ENCODE data around the gene NLGN1.
A peak's percentile ranks its signal among the peaks of the same experiment; 100 is the strongest.

NLGN1 gene

GRCh38 chr3:173983343-173983742 lies 585.8 kb downstream of the NLGN1 start:
- DNase-seq (ENCODE audit: low read depth in 2 of 2) = peak; percentile 45 to 51

GRCh38 chr3:173986861-173987410 lies 589.4 kb downstream of the NLGN1 start:
- no peak for DNase-seq (ENCODE audit: low read depth in 2 of 2)

- no peak for DNase-seq (ENCODE audit: low read depth in 2 of 2)
Observed at GRCh38 chr3:173988909-173989308, 591.4 kb downstream of the NLGN1 start.

GRCh38 chr3:173992416-173992815 lies 594.9 kb downstream of the NLGN1 start:
- DNase-seq (ENCODE audit: low read depth in 2 of 2) = no peak

DNA sequence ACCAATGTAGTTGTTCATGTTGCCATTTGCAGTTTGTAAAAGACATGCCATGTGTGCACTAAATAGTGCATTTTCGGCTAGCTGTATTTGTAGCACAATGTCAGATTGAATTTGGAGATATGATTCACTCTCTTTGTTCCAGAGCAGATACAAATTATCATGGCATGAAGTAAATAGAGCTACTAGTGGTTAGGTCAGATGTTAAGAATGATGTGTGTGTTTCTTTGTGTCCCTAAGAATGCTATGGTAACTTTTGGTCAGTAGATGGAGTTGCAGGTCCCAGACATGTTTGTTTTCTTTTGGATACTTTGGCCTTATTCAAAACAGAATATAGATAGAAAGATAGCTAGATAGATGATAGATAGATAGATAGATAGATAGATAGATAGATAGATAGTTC lies 595.8 kb downstream of the NLGN1 start:
- peak in 1 of 2 experiments; percentile 13 for DNase-seq (ENCODE audit: low read depth in 2 of 2)

GRCh38 chr3:174000675-174001074 lies 603.1 kb downstream of the NLGN1 start:
- DNase-seq (ENCODE audit: low read depth in 2 of 2) = no peak

- DNase-seq (ENCODE audit: low read depth in 2 of 2) = no peak
Observed at GRCh38 chr3:174002543-174002942, 605.0 kb downstream of the NLGN1 start.

- DNase-seq (ENCODE audit: low read depth in 2 of 2) = no peak
Observed at GRCh38 chr3:174010907-174011306, 613.4 kb downstream of the NLGN1 start.

DNA sequence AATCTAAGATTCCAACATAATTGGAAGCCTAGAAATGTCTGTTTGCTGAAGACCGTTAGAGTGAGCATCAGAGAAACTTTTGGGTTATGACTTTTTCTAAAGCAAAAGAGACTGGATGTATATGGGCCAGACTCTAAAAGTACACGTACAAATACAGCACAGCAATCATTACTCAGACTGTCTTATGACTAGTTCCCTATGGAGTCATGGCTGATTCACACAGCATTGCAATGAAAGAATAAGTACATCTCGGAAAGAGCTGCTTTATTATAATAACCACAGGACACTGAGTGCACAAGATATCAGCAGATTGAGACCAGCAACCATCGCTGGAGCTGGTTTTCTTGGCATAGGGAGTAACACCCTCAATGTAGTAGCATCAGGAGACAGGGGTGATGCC lies 618.6 kb downstream of the NLGN1 start:
- DNase-seq (ENCODE audit: low read depth in 2 of 2) = peak; percentile 24 to 36

DNA sequence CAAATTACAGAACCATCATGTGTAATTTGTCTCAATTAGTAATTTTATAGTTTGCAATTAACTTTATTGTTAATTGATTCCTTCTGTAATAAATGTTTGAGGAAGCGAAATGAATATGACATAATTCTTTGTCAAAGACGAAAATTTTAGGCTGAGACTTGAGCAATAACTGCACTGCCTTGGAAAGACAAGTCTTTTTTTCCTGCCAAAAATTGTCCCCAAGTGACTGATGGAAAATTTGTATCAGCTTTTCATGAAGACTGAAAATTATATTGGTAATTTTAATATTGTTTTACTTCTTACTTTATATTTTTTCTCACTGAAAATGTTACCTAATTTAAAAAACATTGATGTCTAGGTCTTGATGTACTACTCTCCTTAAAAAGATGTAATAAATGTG lies 622.6 kb downstream of the NLGN1 start:
- no peak for DNase-seq (ENCODE audit: low read depth in 2 of 2)

GRCh38 chr3:174023421-174023820 lies 625.9 kb downstream of the NLGN1 start:
- no peak for DNase-seq (ENCODE audit: low read depth in 2 of 2)

GRCh38 chr3:174028673-174029072 lies 631.1 kb downstream of the NLGN1 start:
- no peak for DNase-seq (ENCODE audit: low read depth in 2 of 2)

DNA sequence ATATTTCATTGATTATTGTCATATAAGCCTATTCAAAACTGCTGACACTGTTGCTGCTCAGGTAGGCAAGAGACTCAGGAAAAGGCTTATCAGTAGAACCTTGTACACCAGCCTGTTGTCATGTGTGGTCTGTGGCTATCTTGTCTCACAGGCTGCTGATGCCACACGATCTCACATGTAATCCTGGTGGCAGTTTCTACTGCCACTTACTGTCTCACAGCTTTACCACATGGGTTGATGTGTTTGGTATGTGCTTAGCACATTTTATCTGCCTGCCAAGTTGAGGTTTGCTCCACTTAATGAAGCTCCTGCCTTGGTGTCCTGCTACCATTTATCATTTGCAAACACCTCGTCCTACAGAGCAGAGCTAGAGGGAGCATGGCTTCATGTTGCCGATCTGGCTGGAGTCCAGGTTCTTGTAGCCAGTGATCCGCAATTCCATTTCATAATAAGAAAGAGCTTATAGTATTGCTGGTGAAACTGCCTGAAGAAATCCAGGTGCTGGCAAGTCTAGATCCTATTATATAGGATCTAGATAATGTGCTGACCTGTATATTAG lies 637.9 kb downstream of the NLGN1 start:
- DNase-seq (ENCODE audit: low read depth in 2 of 2) = no peak

- DNase-seq (ENCODE audit: low read depth in 2 of 2) = no peak
Observed at GRCh38 chr3:174046311-174046710, 648.8 kb downstream of the NLGN1 start.

DNA sequence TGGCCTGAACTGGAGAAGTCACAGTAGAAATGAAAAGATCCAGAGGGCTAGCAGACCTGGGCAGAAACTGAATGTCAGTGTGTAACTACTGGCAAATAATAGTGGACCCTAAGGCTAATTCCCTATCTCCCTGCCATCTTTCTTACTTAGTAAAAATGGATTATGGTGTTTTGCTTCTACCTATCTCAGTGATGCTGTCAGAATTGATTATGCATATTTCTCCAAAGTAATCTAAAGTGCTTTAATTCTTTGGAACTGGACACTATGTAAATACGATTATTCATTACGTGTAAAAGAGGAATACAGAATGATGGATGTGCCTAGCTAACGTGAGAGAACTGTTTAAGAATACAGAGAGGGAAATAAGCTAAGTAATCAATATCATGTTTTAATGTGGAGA lies 651.9 kb downstream of the NLGN1 start:
- no peak for DNase-seq (ENCODE audit: low read depth in 2 of 2)

DNA sequence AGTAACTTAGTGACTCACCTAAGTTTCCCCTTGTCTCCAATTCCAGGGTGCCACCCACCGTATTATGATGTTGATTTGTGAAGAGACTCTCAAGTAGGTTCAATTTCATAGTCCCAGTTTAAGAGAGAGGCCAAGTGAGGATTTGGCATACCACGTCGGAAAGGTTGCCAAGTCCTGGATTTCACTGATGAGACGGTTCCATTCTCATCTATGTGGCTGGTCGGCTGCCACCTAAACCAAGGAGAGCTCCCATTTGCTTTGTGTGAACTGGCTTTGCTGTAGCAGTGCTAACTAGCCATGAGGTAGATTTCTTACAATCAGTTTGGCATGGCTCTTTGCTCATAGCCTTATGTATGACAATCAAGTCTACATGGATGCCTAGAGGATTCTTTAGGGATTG lies 653.6 kb downstream of the NLGN1 start:
- DNase-seq (ENCODE audit: low read depth in 2 of 2) = no peak

GRCh38 chr3:174058804-174059203 lies 661.3 kb downstream of the NLGN1 start:
- DNase-seq (ENCODE audit: low read depth in 2 of 2) = no peak

GRCh38 chr3:174060431-174060830 lies 662.9 kb downstream of the NLGN1 start:
- no peak for DNase-seq (ENCODE audit: low read depth in 2 of 2)

DNA sequence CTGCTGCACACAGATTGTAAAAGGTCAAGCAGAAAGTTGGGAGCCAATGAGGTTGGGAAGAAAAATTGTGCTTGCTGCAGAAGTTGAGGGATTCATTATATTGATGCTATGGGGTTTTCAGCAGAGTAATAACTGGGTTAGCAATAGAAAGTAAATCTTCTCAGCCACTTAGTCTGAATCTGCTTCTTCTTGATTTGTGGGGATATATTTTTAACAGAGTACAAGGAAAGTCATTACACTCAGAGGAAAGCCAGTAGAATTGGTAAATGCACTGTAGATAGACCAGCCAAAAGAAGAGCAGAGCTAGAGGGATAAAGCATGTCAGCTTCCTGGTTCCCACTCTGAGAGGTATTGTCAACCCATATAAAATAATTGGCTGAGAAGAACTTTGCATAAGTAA lies 663.6 kb downstream of the NLGN1 start:
- DNase-seq (ENCODE audit: low read depth in 2 of 2) = no peak

DNA sequence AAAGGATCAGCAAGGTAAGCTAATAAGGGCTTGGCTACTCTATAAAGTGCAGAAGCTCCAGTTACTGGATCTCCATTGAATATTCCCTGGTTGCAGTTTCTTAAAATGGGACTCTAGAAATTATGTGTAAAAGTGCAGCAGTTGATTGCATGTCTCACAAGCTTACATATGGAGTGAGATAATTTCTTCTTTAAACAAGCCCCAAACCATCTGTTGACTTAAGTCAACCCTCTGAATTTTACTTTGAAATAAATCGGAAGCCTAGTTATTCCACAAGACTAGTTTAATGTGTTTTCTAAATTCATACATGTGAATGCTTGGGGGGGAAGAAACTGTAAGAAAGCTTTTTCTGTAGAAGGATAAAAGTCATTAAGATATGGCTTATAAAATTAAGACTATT lies 664.2 kb downstream of the NLGN1 start:
- no peak for DNase-seq (ENCODE audit: low read depth in 2 of 2)

DNA sequence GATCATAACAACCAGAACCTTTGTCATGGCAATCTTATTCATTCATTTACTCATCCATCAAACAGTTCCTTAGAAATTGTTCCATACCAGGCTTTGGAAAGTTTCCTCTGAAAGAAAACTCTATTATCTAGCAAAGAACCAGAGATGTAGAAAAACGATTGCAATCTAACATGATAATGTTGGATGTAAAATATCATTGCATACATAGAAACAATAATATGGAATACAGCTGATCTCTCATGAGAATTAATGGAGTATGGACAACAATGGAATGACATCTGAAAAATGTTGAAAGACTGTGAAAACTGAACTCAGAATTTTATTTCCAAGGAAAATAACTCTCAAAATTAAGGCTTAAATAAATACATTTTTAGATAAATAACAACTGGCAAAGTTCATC lies 665.4 kb downstream of the NLGN1 start:
- no peak for DNase-seq (ENCODE audit: low read depth in 2 of 2)

DNA sequence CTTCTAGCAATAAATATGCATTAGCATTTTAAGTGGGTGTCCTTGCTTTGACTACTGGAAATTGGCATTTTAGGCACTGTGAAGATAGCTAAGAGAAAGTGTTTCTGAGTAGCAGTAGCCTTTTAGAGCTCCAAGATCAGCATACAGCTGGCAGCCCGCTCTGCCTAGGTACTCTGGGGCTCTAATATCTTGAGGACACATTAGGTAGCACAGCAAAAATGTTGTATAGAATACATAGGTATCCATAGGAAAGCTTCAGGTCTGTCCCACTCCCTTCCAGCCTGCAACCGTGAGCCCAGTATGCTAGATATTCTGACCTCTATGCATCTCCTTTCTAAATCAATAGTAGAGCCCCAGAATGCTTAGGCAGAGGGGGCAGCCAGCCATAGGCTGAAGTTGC lies 670.5 kb downstream of the NLGN1 start:
- no peak for DNase-seq (ENCODE audit: low read depth in 2 of 2)

DNA sequence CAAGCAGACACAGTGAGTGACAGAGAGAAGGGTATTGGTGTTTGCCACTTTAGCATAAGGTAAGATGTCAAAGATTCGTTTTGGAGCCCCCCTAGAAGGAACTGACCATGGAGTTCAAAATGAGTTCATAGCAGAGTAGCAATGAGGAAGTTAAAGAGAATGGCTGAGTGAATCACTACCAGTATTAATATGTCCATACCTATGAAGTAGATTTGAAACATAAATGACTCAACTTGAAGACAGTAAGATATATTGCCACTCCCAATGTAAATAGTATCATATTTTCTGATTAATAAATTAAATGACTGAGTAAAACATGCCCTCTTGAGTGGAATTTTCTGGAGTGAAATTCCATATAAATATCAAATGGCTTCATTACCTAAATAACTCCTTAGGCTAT lies 675.1 kb downstream of the NLGN1 start:
- DNase-seq (ENCODE audit: low read depth in 2 of 2) = no peak

DNA sequence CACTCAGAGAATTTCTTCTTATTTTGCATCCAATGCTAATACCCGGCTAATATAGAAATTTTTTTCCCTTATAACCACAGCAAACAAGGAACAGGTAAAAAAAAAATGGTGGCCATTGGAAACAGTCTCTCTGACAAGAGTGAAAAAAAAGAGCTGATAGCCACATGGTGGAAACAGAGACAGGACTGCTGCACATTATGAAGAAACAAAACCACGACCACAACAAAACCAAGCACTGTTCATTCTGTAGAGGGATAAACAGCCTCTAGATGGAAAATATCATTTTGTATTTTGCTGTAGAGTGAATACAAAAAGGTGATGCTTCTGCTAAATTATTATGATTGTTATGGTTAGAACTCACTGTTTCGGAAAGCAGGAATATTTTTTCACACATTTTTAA lies 686.2 kb downstream of the NLGN1 start:
- no peak for DNase-seq (ENCODE audit: low read depth in 2 of 2)

Data from fibroblast of skin of left biceps (primary cell).